CD1c-positive myeloid dendritic cell (primary cell): Measurements from ENCODE around the gene DMXL1.

Experiments used
- DNase-seq: peaks from one replicate; pipeline ENCODE4 v3.0.0-alpha.2; 2016; ENCODE audit errors: extremely low spot score

The DMXL1 gene, protein sequence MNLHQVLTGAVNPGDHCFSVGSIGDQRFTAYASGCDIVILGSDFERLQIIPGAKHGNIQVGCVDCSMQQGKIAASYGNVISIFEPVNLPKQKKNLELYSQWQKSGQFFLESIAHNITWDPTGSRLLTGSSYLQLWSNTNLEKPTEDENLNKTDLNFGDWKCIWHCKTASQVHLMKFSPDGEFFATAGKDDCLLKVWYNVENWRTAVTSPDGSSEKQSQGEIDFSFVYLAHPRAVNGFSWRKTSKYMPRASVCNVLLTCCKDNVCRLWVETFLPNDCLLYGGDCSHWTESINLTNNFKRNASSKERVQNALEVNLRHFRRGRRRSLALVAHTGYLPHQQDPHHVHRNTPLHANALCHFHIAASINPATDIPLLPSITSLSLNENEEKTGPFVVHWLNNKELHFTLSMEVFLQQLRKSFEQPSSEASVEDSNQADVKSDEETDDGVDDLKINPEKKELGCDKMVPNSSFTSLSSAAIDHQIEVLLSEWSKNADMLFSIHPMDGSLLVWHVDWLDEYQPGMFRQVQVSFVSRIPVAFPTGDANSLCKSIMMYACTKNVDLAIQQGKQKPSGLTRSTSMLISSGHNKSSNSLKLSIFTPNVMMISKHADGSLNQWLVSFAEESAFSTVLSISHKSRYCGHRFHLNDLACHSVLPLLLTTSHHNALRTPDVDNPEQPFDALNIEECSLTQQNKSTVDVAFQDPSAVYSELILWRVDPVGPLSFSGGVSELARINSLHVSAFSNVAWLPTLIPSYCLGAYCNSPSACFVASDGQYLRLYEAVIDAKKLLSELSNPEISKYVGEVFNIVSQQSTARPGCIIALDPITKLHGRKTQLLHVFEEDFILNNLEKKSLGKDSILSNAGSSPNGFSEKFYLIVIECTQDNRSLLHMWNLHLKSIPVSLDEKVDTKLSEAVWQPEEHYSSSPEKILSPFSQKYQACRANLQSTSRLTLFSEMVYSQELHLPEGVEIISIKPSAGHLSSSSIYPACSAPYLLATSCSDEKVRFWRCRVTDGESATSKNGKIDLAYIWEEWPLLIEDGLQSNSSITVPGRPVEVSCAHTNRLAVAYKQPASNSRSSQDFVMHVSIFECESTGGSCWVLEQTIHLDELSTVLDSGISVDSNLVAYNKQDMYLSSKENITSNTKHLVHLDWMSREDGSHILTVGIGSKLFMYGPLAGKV (N-terminal part only)

DNA sequence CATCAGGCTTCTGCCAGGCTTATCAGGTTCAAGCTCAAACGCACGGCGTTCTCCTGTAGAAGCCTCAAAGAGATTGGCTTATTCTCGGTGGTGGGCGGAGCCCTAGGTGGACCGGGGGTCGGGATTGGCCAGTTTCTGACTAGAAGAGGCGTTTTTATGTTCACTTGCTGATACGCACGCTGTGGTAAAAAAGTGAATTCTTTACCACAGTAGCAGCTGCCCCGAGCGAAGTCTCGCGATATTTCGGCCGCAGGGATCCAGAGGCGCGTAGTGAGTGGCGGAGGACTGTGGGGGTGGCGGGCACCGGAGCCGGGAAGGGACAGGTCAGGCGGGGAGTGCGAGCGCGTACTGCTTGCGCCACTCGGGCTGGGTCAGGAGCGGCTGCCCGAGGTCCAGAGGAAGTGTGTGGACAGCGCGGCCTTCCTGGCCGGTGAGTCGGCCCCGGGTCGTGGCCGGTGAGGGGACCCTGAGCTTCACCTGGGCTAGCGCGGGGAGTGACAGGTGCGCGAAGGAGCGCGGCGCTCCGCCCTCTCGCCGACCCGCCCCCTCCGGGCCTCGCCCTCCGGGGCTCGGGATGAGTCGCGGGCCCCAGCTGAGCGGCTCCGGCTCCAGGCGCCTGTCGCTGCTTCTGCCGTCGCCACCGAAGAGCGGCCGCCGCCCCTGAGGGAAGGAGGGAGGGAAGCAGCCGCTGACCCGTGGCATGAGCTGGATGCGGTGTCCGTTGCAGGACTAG is at the start of gene DMXL1:
DMXL1 (plus strand) TSS at position 260 of the 733 bp plus-strand sequence. CDS start 483 bp downstream, outside the sequence.
- peak; percentile 100 for DNase-seq

DNA sequence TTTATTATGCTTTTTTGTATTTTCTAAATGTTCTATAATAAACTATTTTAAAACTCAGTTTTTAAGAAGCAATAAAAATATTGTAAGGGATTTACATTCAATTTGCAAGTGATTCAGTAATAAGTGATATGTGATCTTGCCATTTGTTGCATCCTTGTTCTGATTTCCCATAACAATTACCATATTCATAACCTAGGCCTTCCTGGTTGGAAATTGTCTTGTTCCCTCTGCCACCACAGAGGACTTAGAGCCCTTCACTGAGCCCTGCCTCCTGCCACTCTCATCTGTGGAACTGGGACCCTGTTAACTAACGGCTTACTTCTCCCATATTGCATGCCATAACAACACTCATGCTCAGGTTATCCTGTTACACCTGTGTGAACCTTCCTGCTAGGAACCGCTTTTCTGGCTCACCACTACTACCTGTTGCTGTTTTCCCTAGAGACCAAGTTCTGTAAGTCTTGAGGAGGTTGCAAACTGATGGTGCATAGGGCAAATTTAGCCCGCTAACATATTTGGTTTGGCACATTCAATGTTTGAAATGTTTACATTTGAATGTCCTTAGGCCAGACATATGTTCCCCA is 49.6 kb upstream of the DMXL1 start:
- no peak for DNase-seq

DNA sequence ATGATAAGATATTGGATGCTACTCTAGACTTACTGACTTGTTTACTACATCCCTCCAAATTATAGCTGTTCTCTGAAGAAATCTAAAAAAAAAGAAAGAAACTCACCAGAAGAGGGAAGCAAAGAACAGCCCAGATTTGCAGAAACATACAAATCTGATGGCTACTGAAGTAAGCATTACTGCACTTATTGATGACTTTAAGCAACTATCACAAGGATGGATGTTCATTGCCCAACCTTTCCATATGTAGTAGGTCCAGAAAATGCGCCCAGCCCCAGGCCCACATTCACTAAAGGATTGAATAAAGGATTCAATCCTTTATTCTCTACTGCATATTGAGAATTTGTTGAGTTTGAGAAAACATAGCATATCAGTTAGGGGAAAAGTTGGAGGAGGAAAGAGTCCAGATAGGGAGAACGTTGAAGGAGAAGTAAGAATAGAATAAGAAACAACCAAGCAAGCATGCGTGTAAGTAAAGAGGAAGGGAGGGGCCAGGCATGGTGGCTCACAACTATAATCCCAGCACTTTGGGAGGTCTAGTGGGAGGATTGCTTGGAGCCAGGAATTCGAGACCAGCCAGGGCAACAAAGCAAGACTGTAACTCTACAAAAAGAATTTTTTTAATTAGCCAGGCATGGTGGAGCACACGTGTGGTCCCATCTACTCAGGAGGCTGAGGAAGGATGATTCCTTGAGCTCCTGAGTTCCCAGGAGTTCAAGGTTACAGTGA is 48.7 kb upstream of the DMXL1 start:
- DNase-seq = peak; percentile 45

DNA sequence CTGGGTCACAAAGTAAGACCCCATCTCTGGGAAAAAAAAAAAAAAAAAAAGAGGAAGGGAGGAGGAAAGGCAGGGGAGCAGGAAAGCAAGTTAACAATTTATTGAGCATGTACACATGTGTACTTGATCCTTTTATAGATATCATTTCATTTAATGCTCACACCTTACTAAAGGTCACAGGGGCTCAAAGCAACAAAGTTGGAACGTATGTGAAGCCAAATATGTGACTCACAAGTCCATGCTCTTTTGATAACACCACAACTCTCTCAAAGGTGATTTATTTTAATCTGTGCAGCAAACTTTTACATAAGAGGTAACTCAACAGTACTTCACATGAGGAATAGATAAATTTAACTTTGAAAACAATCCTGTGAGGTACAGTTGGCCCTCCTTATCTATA is 48.1 kb upstream of the DMXL1 start:
- no peak for DNase-seq

DNA sequence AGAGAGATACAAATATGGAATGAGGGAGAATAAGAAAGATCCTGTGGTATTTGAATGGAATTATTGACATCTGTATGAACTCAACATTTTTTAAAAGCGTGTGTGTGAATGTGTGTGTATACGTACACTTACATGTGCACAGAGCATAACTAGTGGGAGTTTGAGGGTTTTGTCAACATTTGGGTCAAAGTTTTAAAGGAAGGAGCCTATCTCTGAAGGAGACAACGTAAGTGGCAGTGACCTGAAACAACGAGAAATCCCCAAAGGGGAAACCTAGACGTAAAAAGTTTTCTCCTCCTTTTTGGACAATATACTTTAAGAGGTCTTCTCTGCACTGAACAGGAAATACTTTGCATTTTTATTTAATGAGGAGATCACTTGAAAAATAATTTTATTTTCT is 42.3 kb upstream of the DMXL1 start:
- no peak for DNase-seq

DNA sequence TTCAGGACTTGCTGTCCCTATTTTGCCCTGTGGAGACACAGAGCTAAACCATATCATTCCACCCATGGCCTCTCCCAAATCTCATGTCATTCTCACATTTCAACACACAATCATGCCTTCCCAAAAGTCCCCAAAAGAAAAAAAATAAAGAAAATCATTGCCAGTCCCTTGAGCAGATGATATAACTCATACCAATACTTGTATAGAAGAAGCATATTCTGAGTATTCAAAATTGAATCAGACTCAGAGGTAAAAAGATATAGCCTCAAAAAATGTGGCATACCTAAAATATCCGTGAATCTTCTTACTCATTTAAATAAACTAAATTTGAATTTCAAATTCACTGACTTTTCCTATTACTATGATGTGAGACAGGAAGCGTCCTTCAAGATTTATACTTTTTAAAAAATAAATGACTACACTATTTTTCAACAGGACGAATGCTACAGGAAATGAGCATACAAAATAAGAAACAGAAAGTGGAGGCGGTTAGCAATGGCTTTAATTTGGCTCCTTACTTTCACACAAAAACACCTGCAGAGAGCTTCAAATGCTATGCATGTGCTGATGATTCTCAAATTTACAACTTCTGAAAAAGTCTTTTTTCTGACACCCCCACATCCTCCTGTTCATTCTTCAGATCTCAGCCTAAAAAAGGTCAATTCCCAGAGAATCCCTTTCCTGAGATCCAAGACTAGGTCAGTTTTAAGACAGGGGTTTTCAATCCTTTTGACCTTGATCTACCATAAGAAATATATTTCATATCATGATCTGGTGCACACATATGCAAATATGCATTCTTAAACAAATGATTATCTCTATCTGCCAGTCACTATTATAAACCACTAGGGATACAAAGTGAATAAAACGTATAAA is 39.6 kb upstream of the DMXL1 start:
- no peak for DNase-seq

DNA sequence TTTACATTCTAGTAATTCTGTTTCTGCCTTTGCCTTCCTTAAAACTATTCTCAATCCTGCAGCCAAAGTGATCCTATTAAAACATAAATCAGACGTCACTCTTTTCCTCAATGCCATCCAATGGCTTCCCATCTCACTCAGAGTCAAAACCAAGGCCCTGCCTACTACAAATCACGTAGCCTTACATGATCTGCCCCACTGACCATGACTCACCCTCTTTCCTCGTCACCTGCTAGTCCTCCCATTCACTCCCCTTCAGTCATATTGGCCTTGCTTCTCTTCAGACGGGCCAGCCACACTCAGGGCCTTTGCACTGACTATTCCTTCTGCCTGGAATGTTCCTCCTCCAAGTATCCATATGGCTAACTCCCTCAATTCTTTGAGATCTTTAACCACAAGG is 39.0 kb upstream of the DMXL1 start:
- DNase-seq = peak; percentile 25

DNA sequence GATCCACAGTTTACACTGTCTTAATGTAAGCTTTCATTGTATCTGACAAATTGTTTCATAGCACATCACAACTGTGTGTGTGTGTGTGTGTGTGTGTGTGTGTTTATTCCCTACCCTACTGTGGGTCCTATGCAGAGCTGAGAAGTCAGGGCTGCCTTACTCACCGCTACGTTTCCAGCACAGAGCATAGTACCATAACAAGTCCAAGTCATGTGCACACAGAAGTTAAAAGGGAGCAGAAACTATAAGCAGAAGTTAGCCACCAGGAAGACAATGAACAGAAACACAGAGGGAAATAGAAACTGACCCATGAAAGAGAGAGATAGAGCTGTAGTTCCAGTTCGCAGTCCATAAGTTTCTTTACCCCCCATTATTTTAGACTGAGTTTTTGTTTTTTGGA is 38.2 kb upstream of the DMXL1 start:
- DNase-seq = peak; percentile 38

DNA sequence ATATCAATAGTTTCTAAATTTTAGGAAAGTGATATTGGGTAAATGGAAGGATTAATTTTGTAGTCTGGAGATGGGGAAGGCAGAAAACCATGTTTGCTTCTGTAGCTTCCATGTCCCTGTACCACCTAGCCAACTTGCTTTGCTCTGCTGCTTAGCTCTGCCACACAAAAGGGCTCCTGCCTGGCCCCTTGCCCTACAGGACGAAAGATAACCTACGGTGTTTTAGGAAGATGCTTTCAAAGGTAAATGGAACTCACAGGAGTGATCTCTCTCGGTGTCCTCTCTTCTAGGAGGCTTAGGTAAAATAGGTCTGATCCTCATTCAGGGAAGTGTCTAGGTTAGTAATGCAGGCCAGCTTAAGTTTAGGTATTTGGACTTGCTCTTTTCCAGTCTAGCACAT is 37.8 kb upstream of the DMXL1 start:
- no peak for DNase-seq

DNA sequence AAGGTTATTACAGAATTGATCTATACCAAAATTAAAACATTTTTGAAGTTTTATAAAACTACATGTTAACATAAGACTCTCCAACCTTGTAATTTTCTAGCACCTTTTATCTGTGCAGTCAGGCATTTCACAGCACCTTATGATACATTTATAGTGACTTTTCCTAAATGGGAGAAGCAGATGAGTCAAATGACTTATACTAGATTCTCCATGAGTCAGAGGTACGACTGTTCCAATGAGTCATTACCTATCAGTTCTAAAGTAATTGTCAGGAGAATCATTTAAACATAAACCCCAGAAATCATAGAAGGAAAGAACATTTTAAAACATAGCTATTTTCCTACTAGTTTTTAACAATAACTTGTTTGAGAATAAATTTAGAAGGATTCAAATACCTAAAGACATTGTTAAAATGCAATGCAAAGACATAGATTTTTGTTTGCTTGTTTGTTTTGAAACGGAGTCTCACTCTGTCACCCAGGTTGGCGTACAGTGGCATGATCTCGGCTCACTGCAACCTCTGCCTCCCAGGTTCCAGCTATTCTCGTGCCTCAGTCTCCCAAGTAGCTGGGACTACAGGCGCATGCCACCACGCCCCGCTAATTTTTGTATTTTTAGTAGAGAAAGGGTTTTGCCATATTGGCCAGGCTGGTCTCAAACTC is 34.7 kb upstream of the DMXL1 start:
- DNase-seq = no peak

DNA sequence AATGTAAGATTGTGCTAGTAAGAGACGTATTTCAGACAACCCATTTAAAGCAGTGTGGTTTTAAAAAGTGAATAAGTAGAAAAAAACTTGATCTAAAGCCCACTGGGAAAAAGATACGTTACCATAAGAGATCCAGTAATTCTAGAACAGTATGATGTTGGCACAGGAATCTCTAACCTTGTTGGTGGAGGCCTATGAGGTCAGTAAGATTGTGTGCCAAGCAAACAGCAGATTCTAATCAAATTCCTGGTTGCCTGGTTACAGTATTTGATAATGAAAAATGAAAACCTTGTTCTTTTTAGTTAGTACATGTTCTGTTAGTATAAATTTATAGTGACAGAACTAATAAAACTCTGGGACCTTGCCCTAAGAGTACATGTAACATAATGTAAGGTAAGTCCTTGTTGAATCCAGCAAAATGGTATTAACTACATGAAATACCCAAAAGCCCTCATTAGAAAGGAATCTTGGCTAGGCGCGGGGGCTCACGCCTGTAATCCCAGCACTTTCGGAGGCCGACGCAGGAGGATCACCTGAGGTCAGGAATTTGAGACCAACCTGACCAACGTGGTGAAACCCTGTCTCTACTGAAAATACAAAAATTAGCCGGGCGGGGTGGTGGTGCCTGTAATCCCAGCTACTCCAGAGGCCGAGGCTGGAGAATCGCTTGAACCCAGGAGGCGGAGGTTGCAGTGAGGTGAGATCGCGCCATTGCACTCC is 33.2 kb upstream of the DMXL1 start:
- DNase-seq = no peak

DNA sequence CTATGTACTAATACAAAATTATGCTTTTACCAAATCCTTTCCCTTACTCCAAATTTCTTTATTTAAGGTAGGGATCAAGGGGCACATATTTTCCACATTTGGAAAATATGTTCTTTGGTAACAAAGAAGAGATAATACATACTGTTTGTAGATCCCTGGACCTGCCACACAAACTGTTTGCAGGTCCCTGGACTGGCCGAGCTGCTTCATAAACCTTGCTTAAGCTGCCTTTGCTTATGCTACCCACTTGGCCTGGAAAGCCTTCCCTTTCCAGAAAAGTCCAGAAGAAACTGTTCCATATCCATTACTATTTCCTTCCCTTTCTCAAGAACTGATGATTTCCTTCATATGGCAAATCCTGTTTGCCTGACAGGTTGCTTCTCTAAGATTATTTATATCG is 22.6 kb upstream of the DMXL1 start:
- DNase-seq = no peak

DNA sequence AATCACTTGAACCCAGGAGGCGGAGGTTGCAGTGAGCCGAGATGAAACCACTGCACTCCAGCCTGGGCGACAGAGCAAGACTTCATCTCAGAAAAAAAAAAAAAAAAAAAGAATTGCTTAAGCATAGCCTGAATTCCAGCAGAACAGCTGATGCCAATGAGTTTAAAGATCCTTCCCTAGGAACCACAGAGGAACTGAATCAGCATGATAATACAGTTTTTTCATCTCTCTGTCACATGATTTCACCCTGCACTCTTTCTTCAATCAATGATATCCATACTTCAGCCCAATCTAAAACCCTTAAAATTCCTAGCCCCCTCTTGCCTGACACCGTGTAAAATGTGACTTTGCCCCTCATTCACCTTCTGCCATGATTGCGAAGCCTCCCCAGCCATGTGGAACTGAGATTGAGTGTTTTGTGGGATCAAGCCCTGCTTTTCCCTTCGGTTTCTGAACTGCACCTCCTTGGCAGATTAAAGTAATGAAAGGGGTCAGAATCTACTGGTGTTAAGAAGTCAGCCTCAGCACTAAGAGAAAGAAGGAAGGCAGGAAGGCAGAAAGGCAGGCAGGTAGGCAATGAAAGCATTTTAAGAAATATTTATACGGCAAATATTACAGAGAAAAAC is 20.9 kb upstream of the DMXL1 start:
- DNase-seq = peak; percentile 22

DNA sequence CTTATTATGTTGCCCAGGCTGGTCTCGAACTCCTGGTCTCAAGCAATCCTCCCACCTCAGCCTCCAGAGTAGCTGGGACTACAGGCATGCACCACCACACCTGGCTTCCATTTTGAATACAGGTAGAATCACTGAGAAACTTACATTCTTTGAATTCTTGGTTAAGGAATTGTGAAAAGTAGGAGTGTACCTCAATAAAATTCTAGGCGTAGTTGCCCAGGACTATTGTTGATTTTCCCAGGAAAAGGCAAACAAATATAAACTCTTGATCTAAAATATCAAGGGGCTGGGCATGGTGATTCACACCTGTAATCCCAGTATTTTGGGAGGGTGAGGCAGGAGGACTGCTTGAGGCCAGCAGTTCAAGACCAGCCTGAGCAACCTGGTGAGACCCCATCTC is 16.8 kb upstream of the DMXL1 start:
- DNase-seq = no peak

DNA sequence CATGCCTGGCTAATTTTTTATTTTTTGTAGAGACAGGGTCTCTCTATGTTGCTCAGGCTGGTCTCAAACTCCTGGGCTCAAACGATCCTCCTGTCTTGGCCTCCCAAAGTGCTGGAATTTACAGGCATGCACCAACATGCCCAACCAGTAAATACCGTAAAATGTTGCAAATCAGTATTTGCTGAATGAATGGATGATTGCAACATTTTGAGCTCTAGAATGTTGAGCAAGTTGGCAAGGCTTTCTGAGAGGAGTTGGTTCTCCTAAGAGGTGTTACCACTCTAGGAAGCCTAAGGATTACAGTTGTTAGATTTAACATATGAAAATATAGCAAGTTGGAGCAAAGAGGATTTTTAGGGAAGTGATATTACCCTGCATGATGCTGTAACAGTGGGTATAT is 15.6 kb upstream of the DMXL1 start:
- DNase-seq = peak; percentile 28

DNA sequence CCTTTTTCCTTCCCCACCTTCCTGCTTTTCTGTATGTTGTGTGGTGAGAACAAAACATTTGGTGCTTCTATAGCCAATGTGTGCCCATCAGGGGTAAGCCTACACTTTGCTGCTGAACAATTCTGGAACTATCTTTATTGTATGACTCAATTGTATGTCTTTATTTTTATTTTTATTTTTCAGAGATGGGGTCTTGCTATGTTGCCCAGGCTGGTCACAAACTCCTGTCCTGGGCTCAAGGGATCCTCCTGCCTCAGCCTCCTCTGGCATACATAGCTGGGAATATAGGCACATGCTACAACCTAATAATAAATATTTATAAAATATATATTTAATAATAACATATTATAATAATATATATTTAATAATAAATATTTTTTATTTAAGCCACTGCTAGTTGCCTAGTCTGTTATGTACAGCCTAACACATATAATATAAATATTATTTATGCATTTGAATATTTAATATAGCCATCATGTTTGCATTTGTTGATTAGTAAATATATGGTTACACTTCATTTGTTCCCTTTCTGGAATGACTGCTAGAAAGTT is 11.8 kb upstream of the DMXL1 start:
- no peak for DNase-seq

DNA sequence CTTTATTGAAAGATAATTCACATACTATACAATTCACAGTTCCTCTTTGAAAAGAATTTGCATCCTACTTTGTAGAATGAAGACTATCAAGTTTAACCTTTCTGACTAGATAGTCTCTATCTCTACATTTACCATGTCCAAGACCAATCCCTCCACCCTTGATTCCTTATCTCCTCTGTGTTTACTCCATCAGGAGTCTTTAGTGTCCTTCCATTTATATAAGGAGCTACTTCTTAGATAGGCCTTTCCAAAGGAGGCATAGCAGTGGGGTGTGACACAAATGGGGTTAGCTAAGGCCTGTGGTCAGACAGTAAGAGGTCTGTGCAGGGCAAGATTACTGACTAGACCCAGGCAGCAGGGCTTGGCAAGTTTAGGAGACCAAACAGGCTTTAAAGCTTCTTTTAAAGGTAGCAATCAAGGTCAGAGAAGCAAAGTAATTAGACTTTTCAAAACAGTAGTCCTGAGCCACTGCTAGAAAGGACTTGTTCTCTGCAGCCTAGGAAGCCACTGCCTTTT is 11.1 kb upstream of the DMXL1 start:
- DNase-seq = no peak
